HEK293T (cell line): ENCODE results near the gene HELZ.

Experiments used
- CTCF ChIA-PET: fragments of 350-600 bp; formaldehyde crosslinking; extraction: SDS; loops from one replicate; lab custom pipeline; 2021; ENCODE audit warnings: antibody characterized with exemption, inconsistent platforms; lab: Yijun Ruan, JAX
- POLR2A ChIA-PET: fragments of 350-600 bp; formaldehyde crosslinking; extraction: SDS; loops from one replicate; lab custom pipeline; 2020; ENCODE audit warnings: antibody characterized with exemption, inconsistent platforms; lab: Yijun Ruan, JAX
- DNase-seq: peaks from one replicate; pipeline ENCODE4 v3.0.0; 2012; ENCODE audit warnings: mixed read lengths; ENCODE audit errors: extremely low spot score
- ARNT ChIP-seq: fragments of 450-650 bp; IDR thresholded peaks from 2 replicates; pipeline ENCODE4 v1.6.1; 2017; ENCODE audit warnings: mild to moderate bottlenecking
- BHLHE40 ChIP-seq: fragments of 450-650 bp; IDR thresholded peaks from 2 replicates; pipeline ENCODE4 v1.6.1; 2016; ENCODE audit warnings: mild to moderate bottlenecking, moderate library complexity, borderline replicate concordance
- CTBP1 ChIP-seq: fragments of 450-650 bp; IDR thresholded peaks from 2 replicates; pipeline ENCODE4 v1.6.1; 2016; ENCODE audit warnings: borderline replicate concordance
- ELF4 ChIP-seq: fragments of 450-650 bp; IDR thresholded peaks from 2 replicates; pipeline ENCODE4 v1.6.1; 2017; ENCODE audit warnings: antibody characterized with exemption
- FOXA1 ChIP-seq: fragments of 450-650 bp; IDR thresholded peaks from 2 replicates; pipeline ENCODE4 v1.6.1; 2016; ENCODE audit warnings: mild to moderate bottlenecking
- FOXK2 ChIP-seq: fragments of 450-650 bp; IDR thresholded peaks from 2 replicates; pipeline ENCODE4 v1.6.1; 2016; ENCODE audit warnings: mild to moderate bottlenecking
- FOXM1 ChIP-seq: fragments of 450-650 bp; IDR thresholded peaks from 2 replicates; pipeline ENCODE4 v1.6.1; 2017; ENCODE audit warnings: mild to moderate bottlenecking, borderline replicate concordance
- HDGF ChIP-seq: fragments of 450-650 bp; IDR thresholded peaks from 2 replicates; pipeline ENCODE4 v1.6.1; 2017; ENCODE audit warnings: antibody characterized with exemption, borderline replicate concordance
- L3MBTL2 ChIP-seq: fragments of 450-650 bp; conservative IDR thresholded peaks from 2 replicates; pipeline ENCODE4 v1.6.1; 2016; ENCODE audit warnings: mild to moderate bottlenecking
- LEF1 ChIP-seq: fragments of 450-650 bp; IDR thresholded peaks from 2 replicates; pipeline ENCODE4 v1.6.1; 2017; ENCODE audit warnings: mild to moderate bottlenecking, borderline replicate concordance
- NFRKB ChIP-seq: fragments of 450-650 bp; IDR thresholded peaks from 2 replicates; pipeline ENCODE4 v1.6.1; 2016; ENCODE audit warnings: mild to moderate bottlenecking, moderate library complexity
- PKNOX1 ChIP-seq: fragments of 450-650 bp; IDR thresholded peaks from 2 replicates; pipeline ENCODE4 v1.6.1; 2016
- SP1 ChIP-seq: fragments of 450-650 bp; IDR thresholded peaks from 2 replicates; pipeline ENCODE4 v1.6.1; 2017
- SUZ12 ChIP-seq: fragments of 450-650 bp; IDR thresholded peaks from 2 replicates; pipeline ENCODE4 v1.6.1; 2016; ENCODE audit warnings: mild to moderate bottlenecking
- TARDBP ChIP-seq: fragments of 450-650 bp; IDR thresholded peaks from 2 replicates; pipeline ENCODE4 v1.6.1; 2016
- ZNF384 ChIP-seq: fragments of 450-650 bp; IDR thresholded peaks from 2 replicates; pipeline ENCODE4 v1.6.1; 2016

Gene HELZ

GRCh38 chr17:67033613-67034012 lies 211.4 kb downstream of the HELZ start:
- CTCF ChIA-PET, result no interaction called here
- DNase-seq, result no peak
- TF ChIP-seq TARDBP (no peak), L3MBTL2 (no peak), BHLHE40 (no peak), CTBP1 (no peak), SP1 (no peak), ELF4 (no peak), FOXM1 (no peak), ZNF384 (no peak), LEF1 (no peak), SUZ12 (no peak), FOXK2 (no peak), NFRKB (no peak), ARNT (no peak), PKNOX1 (no peak), FOXA1 (no peak), HDGF (no peak)
- POLR2A ChIA-PET, result no interaction called here

GRCh38 chr17:67032985-67033384 lies 212.0 kb downstream of the HELZ start:
- TF ChIP-seq FOXM1 (no peak), L3MBTL2 (no peak), ARNT (no peak), HDGF (no peak), TARDBP (no peak), PKNOX1 (no peak), ELF4 (no peak), CTBP1 (no peak), SUZ12 (no peak), BHLHE40 (no peak), NFRKB (no peak), SP1 (no peak), FOXA1 (no peak), ZNF384 (no peak), FOXK2 (no peak)
- ChIA-PET CTCF (no interaction called here), POLR2A (no interaction called here)
- no peak for DNase-seq

GRCh38 chr17:67032382-67032781 lies 212.6 kb downstream of the HELZ start:
- no peak for TF ChIP-seq ELF4
- TF ChIP-seq ARNT, result no peak
- no peak for TF ChIP-seq NFRKB
- DNase-seq, result no peak
- ChIA-PET CTCF (interaction anchor here (0.6 kb wide), 1 partner anchor 18 kb away, joined by 5 read pairs; no protein-coding TSS in a partner anchor), POLR2A (no interaction called here)

GRCh38 chr17:67030641-67031040 lies 214.4 kb downstream of the HELZ start:
- POLR2A ChIA-PET, result no interaction called here
- no peak for DNase-seq
- TF ChIP-seq LEF1 (no peak), ELF4 (no peak), HDGF (no peak), BHLHE40 (no peak), SP1 (no peak), FOXM1 (no peak), ARNT (no peak), NFRKB (no peak), FOXK2 (no peak), FOXA1 (no peak), PKNOX1 (no peak), ZNF384 (no peak), L3MBTL2 (no peak), CTBP1 (no peak)
- CTCF ChIA-PET, result interaction anchor here (0.6 kb wide), 1 partner anchor 1234 kb away, joined by 3 read pairs; no protein-coding TSS in a partner anchor

GRCh38 chr17:67027031-67027628 lies 217.9 kb downstream of the HELZ start:
- DNase-seq, result no peak
- TF ChIP-seq L3MBTL2 (no peak), PKNOX1 (no peak), FOXM1 (no peak), ARNT (no peak), HDGF (no peak), SUZ12 (no peak), FOXA1 (no peak), BHLHE40 (no peak), CTBP1 (no peak), LEF1 (no peak), ZNF384 (no peak)
- CTCF ChIA-PET, result no interaction called here
- POLR2A ChIA-PET, result no interaction called here

- TF ChIP-seq NFRKB (no peak), FOXM1 (no peak), ZNF384 (no peak), BHLHE40 (no peak), LEF1 (no peak), SP1 (no peak; the same call in 1 of the 2 replicates), FOXK2 (no peak), L3MBTL2 (no peak), FOXA1 (no peak)
- CTCF ChIA-PET, result no interaction called here
- no peak for DNase-seq
- POLR2A ChIA-PET, result no interaction called here
Observed at GRCh38 chr17:67026341-67026740, 218.7 kb downstream of the HELZ start.
